DND-41 (cell line): ENCODE measurements around the gene NCK1.

Experiments
- ATAC-seq: fragments of 200-7000 bp; cut with Tn5 transposase; 3 replicates; pipeline ENCODE4 v1.9.1; 2021; ENCODE audit warnings: low read depth; ENCODE audit not compliant: insufficient read depth
- DNase-seq: peaks from one replicate; pipeline ENCODE4 v3.0.0-alpha.2; 2020
- H2AFZ ChIP-seq: 2 replicates; pipeline ENCODE4 v1.6.0; 2012; ENCODE audit warnings: low read depth, low read length
- H3K27ac ChIP-seq: 2 replicates; pipeline ENCODE4 v1.5.1; 2012; ENCODE audit warnings: low read length, inconsistent platforms
- H3K27me3 ChIP-seq: fragments of 200-600 bp; sonication (generic); 2 replicates; pipeline ENCODE4 v1.6.0; 2012; ENCODE audit warnings: low read length, mild to moderate bottlenecking, inconsistent platforms; ENCODE audit not compliant: insufficient read depth, poor library complexity
- H3K36me3 ChIP-seq: 2 replicates; pipeline ENCODE4 v1.5.1; 2012; ENCODE audit warnings: low read length, inconsistent platforms; ENCODE audit not compliant: insufficient read depth
- H3K4me1 ChIP-seq: 2 replicates; pipeline ENCODE4 v1.5.1; 2012; ENCODE audit warnings: mild to moderate bottlenecking, low read length; ENCODE audit not compliant: insufficient read depth
- H3K4me2 ChIP-seq: 2 replicates; pipeline ENCODE4 v1.6.0; 2012; ENCODE audit warnings: mild to moderate bottlenecking, moderate library complexity, low read length, inconsistent platforms; ENCODE audit not compliant: insufficient read depth
- H3K4me3 ChIP-seq, 2 experiments: fragments of 200-600 bp in 1 of 2; shearing (Covaris generic) in 1 of 2; 2 replicates each; pipeline ENCODE4 v1.5.1; 2012 to 2016; ENCODE audit warnings: inconsistent platforms in 2 of 2, low read length in 2 of 2, mild to moderate bottlenecking in 2 of 2, low read depth in 1 of 2, moderate library complexity in 1 of 2
- H3K79me2 ChIP-seq: 2 replicates; pipeline ENCODE4 v1.6.0; 2012; ENCODE audit warnings: low read length, inconsistent platforms; ENCODE audit not compliant: insufficient read depth
- H3K9ac ChIP-seq: 2 replicates; pipeline ENCODE4 v1.6.0; 2012; ENCODE audit warnings: low read depth, mild to moderate bottlenecking, inconsistent platforms, low read length, moderate library complexity
- H3K9me3 ChIP-seq: 2 replicates; pipeline ENCODE4 v1.5.1; 2012; ENCODE audit warnings: low read length, moderate library complexity, mild to moderate bottlenecking, inconsistent platforms; ENCODE audit not compliant: insufficient read depth, severe bottlenecking
- H4K20me1 ChIP-seq: 2 replicates; pipeline ENCODE4 v1.6.0; 2012; ENCODE audit warnings: low read length; ENCODE audit not compliant: insufficient read depth
- EZH2 ChIP-seq: IDR thresholded peaks from 3 replicates; pipeline ENCODE4 v1.6.1; 2012; ENCODE audit warnings: borderline replicate concordance, low read depth, mild to moderate bottlenecking, moderate library complexity, low read length, inconsistent platforms; ENCODE audit not compliant: severe bottlenecking
- TF ChIP-seq, protein P1 (sequence below): IDR thresholded peaks from 2 replicates; pipeline ENCODE4 v1.5.1; 2012; ENCODE audit warnings: borderline replicate concordance, low read length, moderate library complexity, mild to moderate bottlenecking; ENCODE audit not compliant: poor library complexity, severe bottlenecking; ENCODE audit errors: extremely low read depth

The NCK1 gene

DNA sequence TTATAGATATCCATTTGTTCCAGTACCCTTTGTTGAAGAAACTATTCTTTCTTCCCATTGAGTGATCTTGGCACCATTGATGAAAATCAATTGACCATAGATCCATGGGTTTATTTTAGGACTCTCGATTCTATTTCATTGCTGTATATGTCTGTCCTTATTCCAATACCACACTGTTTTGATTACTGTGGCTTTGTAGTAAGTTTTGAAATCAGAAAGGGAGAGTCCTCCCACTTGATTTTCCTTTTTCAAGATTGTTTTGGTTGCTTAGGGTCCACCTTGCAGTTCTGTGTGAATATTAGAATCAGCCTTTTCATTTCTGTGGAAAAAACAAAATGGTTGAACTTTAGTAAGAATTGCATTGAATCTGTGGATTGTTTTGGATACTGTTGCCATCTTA, 75.2 kb downstream of the NCK1 start:
- Histone ChIP-seq H3K9me3 (no peaks in the 10 kb centered on the region), H4K20me1 (peaks cover 8% of the 10 kb centered on the region), H3K79me2 (peaks cover 85% of the 10 kb centered on the region), H3K27me3 (no peaks in the 10 kb centered on the region), H3K27ac (no peak overlapping the region), H3K4me1 (no peaks in the 10 kb centered on the region; the same call in 1 of the 2 replicates), H2AFZ (no peak overlapping the region), H3K4me2 (no peak overlapping the region), H3K9ac (no peak overlapping the region), H3K4me3 (no peak overlapping the region), H3K36me3 (peaks cover 27% of the 10 kb centered on the region)
- DNase-seq = no peak
- ATAC-seq = no peak
- TF ChIP-seq EZH2 = no peak
- TF ChIP-seq, protein P1, sequence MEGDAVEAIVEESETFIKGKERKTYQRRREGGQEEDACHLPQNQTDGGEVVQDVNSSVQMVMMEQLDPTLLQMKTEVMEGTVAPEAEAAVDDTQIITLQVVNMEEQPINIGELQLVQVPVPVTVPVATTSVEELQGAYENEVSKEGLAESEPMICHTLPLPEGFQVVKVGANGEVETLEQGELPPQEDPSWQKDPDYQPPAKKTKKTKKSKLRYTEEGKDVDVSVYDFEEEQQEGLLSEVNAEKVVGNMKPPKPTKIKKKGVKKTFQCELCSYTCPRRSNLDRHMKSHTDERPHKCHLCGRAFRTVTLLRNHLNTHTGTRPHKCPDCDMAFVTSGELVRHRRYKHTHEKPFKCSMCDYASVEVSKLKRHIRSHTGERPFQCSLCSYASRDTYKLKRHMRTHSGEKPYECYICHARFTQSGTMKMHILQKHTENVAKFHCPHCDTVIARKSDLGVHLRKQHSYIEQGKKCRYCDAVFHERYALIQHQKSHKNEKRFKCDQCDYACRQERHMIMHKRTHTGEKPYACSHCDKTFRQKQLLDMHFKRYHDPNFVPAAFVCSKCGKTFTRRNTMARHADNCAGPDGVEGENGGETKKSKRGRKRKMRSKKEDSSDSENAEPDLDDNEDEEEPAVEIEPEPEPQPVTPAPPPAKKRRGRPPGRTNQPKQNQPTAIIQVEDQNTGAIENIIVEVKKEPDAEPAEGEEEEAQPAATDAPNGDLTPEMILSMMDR = no peak

DNA sequence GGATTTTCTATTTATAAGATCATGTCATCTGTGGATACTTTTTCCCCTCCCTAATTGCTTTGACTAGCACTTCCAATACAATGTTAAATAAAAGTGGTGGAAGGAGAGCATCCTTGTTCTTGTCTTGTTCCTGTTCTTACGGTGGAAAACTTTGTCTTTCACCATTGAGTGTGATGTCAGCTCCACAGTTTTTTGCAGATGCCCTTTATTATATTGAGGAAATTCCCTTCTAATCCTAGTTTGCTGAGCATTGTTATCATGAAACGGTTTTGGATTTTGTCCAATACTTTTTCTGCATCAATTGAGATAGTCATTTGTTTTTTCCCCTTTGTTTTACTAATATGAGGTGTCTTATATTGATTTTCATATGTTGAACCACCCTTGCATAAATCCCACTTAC, 75.8 kb downstream of the NCK1 start:
- Histone ChIP-seq H3K9me3 (no peaks in the 10 kb centered on the region), H2AFZ (no peak overlapping the region), H3K4me1 (no peaks in the 10 kb centered on the region; the same call in 1 of the 2 replicates), H3K79me2 (peaks cover 87% of the 10 kb centered on the region), H3K27ac (no peak overlapping the region), H3K4me3 (no peak overlapping the region), H3K4me2 (no peak overlapping the region), H3K9ac (no peak overlapping the region), H3K36me3 (peaks cover 27% of the 10 kb centered on the region), H4K20me1 (peaks cover 15% of the 10 kb centered on the region), H3K27me3 (no peaks in the 10 kb centered on the region)
- no peak for DNase-seq
- no peak for ATAC-seq
- no peak for TF ChIP-seq EZH2
- TF ChIP-seq, protein P1 = no peak

DNA sequence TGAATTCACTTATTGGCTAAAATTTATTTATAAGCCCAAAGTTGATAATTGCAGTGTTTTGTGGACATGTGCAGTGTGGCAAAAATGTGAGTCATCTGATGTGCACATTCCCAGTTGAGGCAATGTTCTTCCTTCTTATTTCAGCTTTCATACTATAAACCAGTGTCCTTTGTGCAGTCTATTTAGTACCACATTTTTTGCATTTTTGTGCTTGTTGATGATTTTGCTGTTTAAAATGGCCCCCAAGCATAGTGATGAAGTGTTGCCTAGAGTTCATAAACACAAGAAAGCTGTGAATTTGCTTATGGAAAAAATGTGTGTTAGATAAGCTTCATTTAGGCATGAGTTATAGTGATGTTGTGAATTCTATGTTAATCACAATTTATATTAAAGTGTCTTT, 76.3 kb downstream of the NCK1 start:
- Histone ChIP-seq H3K27ac (no peak overlapping the region), H3K4me1 (no peaks in the 10 kb centered on the region; the same call in 1 of the 2 replicates), H3K79me2 (peaks cover 87% of the 10 kb centered on the region), H3K9me3 (no peaks in the 10 kb centered on the region), H2AFZ (no peak overlapping the region), H3K27me3 (no peaks in the 10 kb centered on the region), H3K4me3 (no peak overlapping the region), H3K9ac (no peak overlapping the region), H3K36me3 (peaks cover 22% of the 10 kb centered on the region), H4K20me1 (peaks cover 16% of the 10 kb centered on the region), H3K4me2 (no peak overlapping the region)
- ATAC-seq (no peak), DNase-seq (no peak)
- no peak for TF ChIP-seq EZH2
- TF ChIP-seq, protein P1 = no peak

DNA sequence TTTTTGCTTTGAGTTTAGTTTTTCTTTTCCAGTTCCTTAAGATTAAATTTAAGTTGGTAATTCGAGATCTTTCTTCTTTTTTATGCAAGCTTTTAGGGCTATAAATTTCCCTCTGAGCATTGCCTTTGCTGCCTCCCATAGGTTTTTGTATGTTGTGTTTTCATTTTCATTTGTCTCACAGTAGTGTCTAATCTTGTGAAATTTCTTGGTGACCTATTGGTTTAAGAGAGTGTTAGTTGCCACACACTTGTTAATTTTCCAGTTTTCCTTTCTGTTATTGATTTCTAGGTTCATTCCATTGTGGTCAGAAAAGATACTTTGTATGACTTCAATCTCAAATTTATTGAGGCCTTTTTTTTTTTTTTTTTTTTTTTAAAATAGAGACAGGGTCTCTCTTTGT, 77.5 kb downstream of the NCK1 start:
- H3K4me3 ChIP-seq = no peak overlapping the region
- H2AFZ ChIP-seq = no peak overlapping the region
- H3K79me2 ChIP-seq = peaks cover 95% of the 10 kb centered on the region
- no peaks in the 10 kb centered on the region; the same call in 1 of the 2 replicates for H3K4me1 ChIP-seq
- no peak overlapping the region for H3K9ac ChIP-seq
- peaks cover 22% of the 10 kb centered on the region for H4K20me1 ChIP-seq
- no peak for DNase-seq
- peaks cover 12% of the 10 kb centered on the region; the same call in 1 of the 2 replicates for H3K36me3 ChIP-seq
- no peaks in the 10 kb centered on the region for H3K27me3 ChIP-seq
- H3K4me2 ChIP-seq = no peak overlapping the region
- no peak for ATAC-seq
- TF ChIP-seq, protein P1 = no peak
- no peak for TF ChIP-seq EZH2
- no peaks in the 10 kb centered on the region for H3K9me3 ChIP-seq
- no peak overlapping the region for H3K27ac ChIP-seq
